Bronchial epithelial cell (primary cell): ENCODE measurements around the gene ZNF236. TPM values are rescaled to one million over a fixed set of nuclear protein-coding genes. Genes with fewer than 3 reads are reported as not detected.

ENCODE experiments used
- DNase-seq: peaks from one replicate; pipeline ENCODE4 v3.0.0-alpha.2; 2010; ENCODE audit warnings: low read depth
- FAIRE-seq: peaks from 2 replicates; lab custom pipeline; 2011; peaks lifted over from hg19 to GRCh38; lab: Jason Lieb, UNC
- H3K27me3 ChIP-seq: 2 replicates; pipeline ENCODE4 v1.5.1; 2011; ENCODE audit warnings: low read length; ENCODE audit not compliant: control insufficient read depth, insufficient read depth
- H3K36me3 ChIP-seq: 2 replicates; pipeline ENCODE4 v1.5.1; 2011; ENCODE audit warnings: low read length; ENCODE audit not compliant: control insufficient read depth, insufficient read depth
- H3K4me3 ChIP-seq: 2 replicates; pipeline ENCODE4 v1.5.1; 2011; ENCODE audit warnings: mild to moderate bottlenecking, low read depth, low read length, control low read depth
- CTCF ChIP-seq: IDR thresholded peaks from 2 replicates; pipeline ENCODE4 v1.5.1; 2011; ENCODE audit warnings: mild to moderate bottlenecking, moderate library complexity, low read length, control low read depth, inconsistent platforms; ENCODE audit not compliant: insufficient read depth, severe bottlenecking
- total RNA-seq: library from RNA; depleted of rRNA; stranded (reverse); fragments of >200 nt; gene quantifications from 2 replicates; pipeline ENCODE4 v1.2.1, GENCODE V29; 2014

ZNF236 gene
- total RNA-seq, 1 donor from 2014 or later = 5.3 TPM

DNA sequence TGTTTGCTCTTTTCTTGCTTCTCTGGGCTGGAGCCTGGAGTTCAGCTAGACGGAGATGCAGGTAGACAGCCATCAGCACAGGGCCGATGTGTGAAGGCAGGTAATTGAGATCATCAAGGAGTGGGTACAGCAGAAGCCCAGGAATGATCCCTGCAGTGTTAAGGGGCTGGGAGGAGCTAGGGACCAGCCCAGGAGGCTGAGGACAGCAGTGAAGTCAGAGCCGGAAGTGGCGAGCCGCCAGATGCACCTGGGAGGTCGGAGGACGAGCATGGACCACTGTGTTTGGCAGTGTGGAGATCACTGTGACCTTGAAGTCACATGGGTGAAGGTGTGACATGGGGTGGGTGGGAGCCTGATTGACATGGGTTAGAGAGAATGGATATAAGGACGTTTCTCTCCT lies 6.2 kb upstream of the ZNF236 start:
- no peaks in the 10 kb centered on the region for H3K36me3 ChIP-seq
- no peak for FAIRE-seq

DNA sequence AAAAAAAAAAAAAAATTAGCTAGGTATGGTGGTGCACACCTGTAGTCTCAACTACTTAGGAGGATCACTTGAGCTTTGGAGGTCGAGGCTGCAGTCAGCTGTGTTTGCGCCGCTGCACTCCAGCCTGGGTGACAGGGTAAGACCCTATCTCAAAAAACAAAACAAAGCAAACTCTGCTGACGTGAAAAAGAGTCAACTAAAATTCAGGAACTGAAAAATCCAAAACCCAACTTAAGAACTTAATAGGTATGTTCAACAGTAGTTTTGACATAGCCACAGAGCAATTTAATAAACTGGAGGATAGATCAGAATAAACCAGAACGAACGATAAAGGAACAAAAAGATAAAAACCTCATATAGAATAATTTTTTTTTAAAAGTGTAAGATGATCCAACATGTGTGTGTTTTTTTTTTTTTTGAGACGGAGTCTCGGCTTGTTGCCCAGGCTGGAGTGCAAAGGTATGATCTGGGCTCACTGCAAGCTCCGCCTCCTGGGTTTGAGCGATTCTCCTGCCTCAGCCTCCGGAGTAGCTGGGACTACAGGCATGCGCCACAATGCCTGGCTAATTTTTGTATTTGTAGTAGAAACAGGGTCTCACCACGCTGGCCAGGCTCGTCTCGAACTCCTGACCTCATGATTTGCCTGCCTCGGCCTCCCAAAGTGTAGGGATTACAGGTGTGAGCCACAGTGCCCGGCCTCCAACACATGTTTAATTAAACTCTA lies 4.3 kb upstream of the ZNF236 start:
- Histone ChIP-seq H3K4me3 (no peak overlapping the region), H3K27me3 (no peaks in the 10 kb centered on the region), H3K36me3 (no peaks in the 10 kb centered on the region)
- no peak for FAIRE-seq
- no peak for DNase-seq
- no peak for TF ChIP-seq CTCF

More for the DNA sequence above, 6.2 kb upstream of the ZNF236 start:
- no peak for TF ChIP-seq CTCF
- no peak for DNase-seq
- Histone ChIP-seq H3K4me3 (no peak overlapping the region), H3K27me3 (no peaks in the 10 kb centered on the region)

DNA sequence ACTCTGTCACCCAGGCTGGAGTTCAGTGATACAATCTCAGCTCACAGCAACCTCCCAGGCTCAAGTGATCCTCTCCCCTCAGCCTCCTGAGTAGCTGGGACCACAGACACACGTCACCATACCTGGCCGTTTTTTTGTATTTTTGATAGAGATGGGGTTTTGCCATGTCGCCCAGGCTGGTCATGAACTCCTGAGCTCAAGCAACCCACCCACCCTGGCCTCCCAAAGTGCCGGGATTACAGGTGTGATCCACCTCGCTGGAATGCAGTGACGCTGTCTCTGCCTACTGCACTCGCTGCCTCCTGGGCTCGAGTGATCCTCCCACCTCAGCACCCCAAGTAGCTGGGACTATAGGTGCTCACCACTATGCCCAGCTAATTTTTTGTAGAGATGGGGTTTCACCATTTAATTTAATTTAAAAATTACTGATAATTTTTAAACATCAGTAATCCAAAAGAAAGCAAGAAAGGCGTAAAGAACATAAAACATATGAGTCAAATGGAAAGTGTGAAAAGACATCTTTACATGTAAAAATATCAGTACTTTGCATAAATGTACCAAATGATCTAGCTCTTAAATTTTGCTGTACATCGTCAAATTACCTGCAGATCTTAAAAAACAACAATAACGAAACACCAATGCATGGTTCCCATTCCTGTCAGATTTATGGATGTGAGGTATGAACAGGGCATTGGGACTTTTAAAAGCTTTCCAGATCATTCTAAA lies 2.8 kb upstream of the ZNF236 start:
- Histone ChIP-seq H3K4me3 (no peak overlapping the region), H3K27me3 (no peaks in the 10 kb centered on the region), H3K36me3 (no peaks in the 10 kb centered on the region)
- no peak for DNase-seq
- no peak for FAIRE-seq
- no peak for TF ChIP-seq CTCF

DNA sequence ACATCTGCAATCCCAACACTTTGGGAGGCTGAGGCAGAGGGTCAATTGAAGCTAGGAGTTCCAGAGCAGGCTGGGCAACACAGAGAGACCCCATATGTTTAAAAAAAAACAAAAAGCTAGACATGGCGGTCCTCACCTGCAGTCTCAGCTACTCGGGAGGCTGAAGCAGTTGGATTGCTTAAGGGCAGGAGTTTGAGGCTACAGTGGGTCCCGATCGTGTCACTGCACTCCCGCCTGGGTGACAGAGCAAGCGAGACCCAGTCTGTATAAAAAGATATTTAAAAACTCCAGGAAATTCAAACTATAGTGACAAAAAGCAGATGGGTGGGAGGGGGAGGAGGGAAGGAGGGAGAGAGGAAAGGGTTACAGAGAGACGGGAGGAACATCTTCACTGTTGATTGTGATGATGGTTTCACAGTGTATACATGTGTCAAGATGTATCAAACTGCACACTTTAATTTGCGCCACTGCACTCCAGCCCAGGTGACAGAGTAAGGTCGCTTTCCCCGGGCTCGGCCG lies 942 bp upstream of the ZNF236 start:
- Histone ChIP-seq H3K4me3 (peak overlapping the region; percentile 72), H3K27me3 (no peaks in the 10 kb centered on the region), H3K36me3 (no peaks in the 10 kb centered on the region)
- DNase-seq (no peak), FAIRE-seq (no peak)
- TF ChIP-seq CTCF = no peak

- TF ChIP-seq CTCF = no peak
- DNase-seq (peak; percentile 33), FAIRE-seq (no peak)
- no peaks in the 10 kb centered on the region for H3K36me3 ChIP-seq
- peak overlapping the region; percentile 72 for H3K4me3 ChIP-seq
- H3K27me3 ChIP-seq = no peaks in the 10 kb centered on the region
Observed at GRCh38 chr18:76821875-76822505, 367 bp upstream of the ZNF236 start.
